KMS-11 (cell line): ENCODE results near the gene TREH.

Source experiments
- H2AFZ ChIP-seq: fragments of 200-600 bp; sonication (generic); 2 replicates; pipeline ENCODE4 v1.6.1; 2016; ENCODE audit warnings: antibody characterized with exemption, mixed run types, low read depth
- H3K27ac ChIP-seq: fragments of 200-600 bp; sonication (generic); 2 replicates; pipeline ENCODE4 v1.6.1; 2016; ENCODE audit warnings: mild to moderate bottlenecking, mixed run types
- H3K27me3 ChIP-seq: fragments of 200-600 bp; sonication (generic); 2 replicates; pipeline ENCODE4 v1.6.1; 2017; ENCODE audit warnings: mild to moderate bottlenecking, low read depth, mixed run types, moderate library complexity; ENCODE audit not compliant: insufficient read depth
- H3K36me3 ChIP-seq: fragments of 200-600 bp; sonication (generic); 2 replicates; pipeline ENCODE4 v1.6.1; 2017; ENCODE audit warnings: mild to moderate bottlenecking, mixed run types; ENCODE audit not compliant: insufficient read depth
- H3K4me1 ChIP-seq: fragments of 200-600 bp; sonication (generic); 2 replicates; pipeline ENCODE4 v1.6.1; 2016; ENCODE audit warnings: mild to moderate bottlenecking, low read depth, mixed run types; ENCODE audit not compliant: poor library complexity, severe bottlenecking
- H3K4me2 ChIP-seq: fragments of 200-600 bp; sonication (generic); 2 replicates; pipeline ENCODE4 v1.7.0; 2016; ENCODE audit warnings: mild to moderate bottlenecking, mixed run types
- H3K4me3 ChIP-seq: fragments of 200-600 bp; sonication (generic); IDR thresholded peaks from 2 replicates; pipeline ENCODE4 v1.6.1; 2017; ENCODE audit warnings: low read depth, low read length, mixed read lengths; ENCODE audit not compliant: insufficient read depth
- H3K79me2 ChIP-seq: fragments of 200-600 bp; sonication (generic); 2 replicates; pipeline ENCODE4 v1.6.1; 2016; ENCODE audit warnings: low read depth, mixed run types; ENCODE audit not compliant: insufficient read depth
- H3K9ac ChIP-seq: fragments of 200-600 bp; sonication (generic); 2 replicates; pipeline ENCODE4 v1.6.1; 2016; ENCODE audit warnings: mild to moderate bottlenecking, mixed run types
- H4K20me1 ChIP-seq: fragments of 200-600 bp; sonication (generic); 2 replicates; pipeline ENCODE4 v1.6.1; 2016; ENCODE audit warnings: mild to moderate bottlenecking, mixed run types; ENCODE audit not compliant: insufficient read depth
- CTCF ChIP-seq: fragments of 200-600 bp; sonication (generic); conservative IDR thresholded peaks from 2 replicates; pipeline ENCODE4 v1.6.1; 2017; ENCODE audit warnings: low read depth, mild to moderate bottlenecking, antibody characterized with exemption, low read length, moderate library complexity, mixed read lengths

TREH gene

DNA sequence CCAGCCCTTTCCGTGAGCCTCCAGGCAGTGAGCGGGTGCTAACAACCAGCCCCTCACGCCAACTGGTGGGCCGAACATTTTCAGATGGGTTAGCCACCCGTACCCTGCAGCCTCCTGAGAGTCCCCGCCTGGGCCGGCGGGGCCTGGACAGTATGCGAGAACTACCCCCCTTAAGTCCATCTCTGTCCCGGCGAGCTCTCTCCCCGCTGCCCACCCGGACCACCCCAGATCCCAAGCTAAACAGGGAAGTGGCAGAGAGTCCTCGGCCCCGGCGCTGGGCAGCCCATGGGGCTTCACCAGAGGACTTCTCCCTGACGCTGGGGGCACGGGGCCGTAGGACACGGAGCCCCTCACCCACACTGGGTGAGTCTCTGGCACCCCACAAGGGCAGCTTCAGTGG is 51.4 kb downstream of the TREH start:
- Histone ChIP-seq H3K79me2 (no peaks in the 10 kb centered on the region), H3K36me3 (no peaks in the 10 kb centered on the region), H3K27ac (no peak overlapping the region), H3K27me3 (no peaks in the 10 kb centered on the region), H4K20me1 (no peaks in the 10 kb centered on the region), H3K4me2 (no peak overlapping the region), H2AFZ (no peak overlapping the region), H3K4me1 (no peaks in the 10 kb centered on the region), H3K9ac (no peak overlapping the region), H3K4me3 (no peak overlapping the region)
- no peak for TF ChIP-seq CTCF

DNA sequence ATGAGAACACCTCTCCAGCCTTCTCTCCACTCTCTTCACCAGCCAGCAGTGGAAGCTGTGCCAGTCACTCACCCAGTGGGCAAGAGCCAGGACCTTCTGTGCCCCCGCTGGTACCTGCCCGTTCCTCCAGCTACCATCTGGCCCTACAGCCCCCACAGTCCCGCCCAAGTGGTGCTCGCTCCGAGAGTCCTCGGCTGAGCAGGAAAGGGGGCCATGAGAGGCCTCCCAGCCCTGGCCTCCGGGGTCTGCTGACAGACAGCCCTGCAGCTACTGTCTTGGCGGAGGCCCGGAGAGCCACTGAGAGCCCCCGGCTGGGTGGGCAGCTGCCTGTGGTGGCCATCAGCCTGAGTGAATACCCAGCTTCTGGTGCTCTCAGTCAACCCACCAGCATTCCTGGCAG is 51.9 kb downstream of the TREH start:
- Histone ChIP-seq H3K4me2 (no peak overlapping the region), H3K79me2 (no peaks in the 10 kb centered on the region), H3K4me3 (no peak overlapping the region), H3K36me3 (no peaks in the 10 kb centered on the region), H2AFZ (no peak overlapping the region), H3K9ac (no peak overlapping the region), H3K27me3 (no peaks in the 10 kb centered on the region), H4K20me1 (no peaks in the 10 kb centered on the region), H3K4me1 (peaks cover 2% of the 10 kb centered on the region), H3K27ac (no peak overlapping the region)
- no peak for TF ChIP-seq CTCF

- Histone ChIP-seq H3K4me2 (no peak overlapping the region), H4K20me1 (no peaks in the 10 kb centered on the region), H3K27me3 (no peaks in the 10 kb centered on the region), H3K4me3 (no peak overlapping the region), H3K27ac (no peak overlapping the region), H3K79me2 (no peaks in the 10 kb centered on the region), H3K9ac (no peak overlapping the region), H3K36me3 (no peaks in the 10 kb centered on the region), H3K4me1 (peaks cover 3% of the 10 kb centered on the region), H2AFZ (no peak overlapping the region)
- no peak for TF ChIP-seq CTCF
Observed at GRCh38 chr11:118625976-118626375, 53.5 kb downstream of the TREH start.

GRCh38 chr11:118625036-118625690 is 54.3 kb downstream of the TREH start:
- H3K79me2 ChIP-seq = no peaks in the 10 kb centered on the region
- no peaks in the 10 kb centered on the region for H3K36me3 ChIP-seq
- H4K20me1 ChIP-seq = no peaks in the 10 kb centered on the region
- no peak overlapping the region for H2AFZ ChIP-seq
- no peaks in the 10 kb centered on the region for H3K27me3 ChIP-seq
- H3K4me1 ChIP-seq = peaks cover 3% of the 10 kb centered on the region
- no peak for TF ChIP-seq CTCF
- no peak overlapping the region for H3K4me3 ChIP-seq
- H3K4me2 ChIP-seq = no peak overlapping the region
- H3K27ac ChIP-seq = no peak overlapping the region
- H3K9ac ChIP-seq = no peak overlapping the region
